HG03521 (cell line): ENCODE results near the gene SIRT2.
"Not testable (repeated sequence)": the region's sequence is repeated elsewhere in the genome, so short reads cannot be mapped to it uniquely, and the experiment has no call there.

Experiments
- ATAC-seq: cut with Tn5 transposase; IDR thresholded peaks from one replicate; pipeline ENCODE4 v1.9.1; 2021; ENCODE audit warnings: mild to moderate bottlenecking, moderate library complexity; ENCODE audit not compliant: unreplicated experiment

SIRT2 gene

GRCh38 chr19:38869836-38870607 is 29.4 kb downstream of the SIRT2 start:
- ATAC-seq: peak; percentile 78

GRCh38 chr19:38869160-38869835 is 30.1 kb downstream of the SIRT2 start:
- no peak for ATAC-seq

GRCh38 chr19:38868551-38868950 is 30.9 kb downstream of the SIRT2 start:
- ATAC-seq: no peak

DNA sequence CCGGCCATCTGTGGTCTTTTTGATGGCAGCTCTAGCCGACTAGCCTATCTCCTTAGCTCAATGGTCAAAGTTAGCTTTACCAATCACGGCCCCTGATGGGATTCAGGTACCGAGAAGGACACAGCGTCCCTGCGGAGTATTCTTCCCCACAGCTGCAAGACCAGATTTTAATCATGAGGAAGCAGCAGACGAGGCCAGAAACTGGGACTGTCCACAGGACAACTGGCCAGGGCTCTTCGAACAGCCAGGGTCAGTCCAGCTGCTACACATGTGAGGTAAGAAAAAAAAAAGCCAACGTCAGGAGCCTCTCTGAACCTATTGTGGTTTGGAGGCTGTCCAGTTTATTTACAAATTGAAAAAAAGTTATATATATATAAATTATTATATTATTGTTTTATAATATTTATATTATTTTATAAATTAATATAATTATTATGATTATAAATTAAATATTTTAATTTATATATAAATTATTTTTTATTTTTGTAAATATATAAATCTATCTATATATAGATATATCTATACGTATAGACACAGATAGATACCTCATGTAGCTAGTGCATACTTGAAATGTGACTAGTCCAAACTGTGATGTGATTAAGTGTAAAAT is 32.1 kb downstream of the SIRT2 start:
- ATAC-seq: no peak

GRCh38 chr19:38862321-38863059 is 36.9 kb downstream of the SIRT2 start:
- ATAC-seq: no peak

DNA sequence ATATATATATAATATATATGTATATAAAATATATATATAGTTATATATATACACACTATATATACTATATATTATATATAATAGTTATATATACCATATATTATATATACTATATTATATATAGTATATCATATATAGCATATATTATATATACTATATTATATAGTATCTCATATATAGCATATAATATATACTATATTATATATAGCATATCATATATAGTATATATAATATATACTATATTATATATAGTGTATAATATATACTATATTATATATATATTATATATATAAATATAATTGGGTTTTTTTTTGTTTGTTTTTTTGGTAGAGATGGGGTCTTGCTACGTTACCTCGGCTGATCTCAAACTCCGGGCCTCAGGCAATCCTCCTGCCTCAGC is 38.0 kb downstream of the SIRT2 start:
- ATAC-seq: no peak

- not testable (repeated sequence) for ATAC-seq
Observed at GRCh38 chr19:38859631-38860204, 39.7 kb downstream of the SIRT2 start.

DNA sequence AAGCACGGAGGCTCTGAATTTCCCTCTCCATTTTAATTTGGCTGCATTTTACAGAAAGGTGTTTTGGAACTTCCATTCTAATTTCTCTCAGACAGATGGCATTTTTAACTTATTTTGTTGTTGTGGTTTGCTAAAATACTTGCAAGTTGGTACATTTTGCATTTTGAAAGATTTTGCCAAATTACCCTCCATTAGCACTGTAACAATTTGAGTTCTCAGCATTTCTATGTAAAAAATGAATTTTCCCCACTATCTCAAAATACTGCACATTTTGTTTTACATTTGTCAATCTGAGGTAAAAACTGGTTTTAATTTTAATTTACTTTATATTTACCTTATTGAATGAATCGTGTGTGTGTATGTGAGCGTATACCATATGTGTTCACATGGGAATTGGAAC is 42.6 kb downstream of the SIRT2 start:
- no peak for ATAC-seq

DNA sequence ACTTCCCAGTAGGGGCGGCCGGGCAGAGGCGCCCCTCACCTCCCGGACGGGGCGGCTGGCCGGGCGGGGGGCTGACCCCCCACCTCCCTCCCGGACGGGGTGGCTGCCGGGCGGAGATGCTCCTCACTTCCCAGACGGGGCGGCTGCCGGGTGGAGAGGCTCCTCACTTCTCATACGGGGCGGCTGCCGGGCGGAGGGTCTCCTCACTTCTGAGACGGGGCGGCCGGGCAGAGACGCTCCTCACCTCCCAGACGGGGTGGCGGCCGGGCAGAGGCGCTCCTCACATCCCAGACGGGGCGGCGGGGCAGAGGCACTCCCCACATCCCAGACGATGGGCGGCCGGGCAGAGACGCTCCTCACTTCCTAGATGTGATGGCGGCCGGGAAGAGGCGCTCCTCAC is 43.7 kb downstream of the SIRT2 start:
- not testable (repeated sequence) for ATAC-seq

GRCh38 chr19:38854961-38855360 is 44.5 kb downstream of the SIRT2 start:
- ATAC-seq: not testable (repeated sequence)

GRCh38 chr19:38853214-38853613 is 46.2 kb downstream of the SIRT2 start:
- no peak for ATAC-seq

GRCh38 chr19:38852231-38853044 is 47.0 kb downstream of the SIRT2 start:
- no peak for ATAC-seq

GRCh38 chr19:38851622-38852230 is 47.7 kb downstream of the SIRT2 start:
- ATAC-seq: peak; percentile 20

GRCh38 chr19:38850976-38851621 is 48.3 kb downstream of the SIRT2 start:
- no peak for ATAC-seq

GRCh38 chr19:38850436-38850975 is 48.9 kb downstream of the SIRT2 start:
- ATAC-seq: peak; percentile 55

DNA sequence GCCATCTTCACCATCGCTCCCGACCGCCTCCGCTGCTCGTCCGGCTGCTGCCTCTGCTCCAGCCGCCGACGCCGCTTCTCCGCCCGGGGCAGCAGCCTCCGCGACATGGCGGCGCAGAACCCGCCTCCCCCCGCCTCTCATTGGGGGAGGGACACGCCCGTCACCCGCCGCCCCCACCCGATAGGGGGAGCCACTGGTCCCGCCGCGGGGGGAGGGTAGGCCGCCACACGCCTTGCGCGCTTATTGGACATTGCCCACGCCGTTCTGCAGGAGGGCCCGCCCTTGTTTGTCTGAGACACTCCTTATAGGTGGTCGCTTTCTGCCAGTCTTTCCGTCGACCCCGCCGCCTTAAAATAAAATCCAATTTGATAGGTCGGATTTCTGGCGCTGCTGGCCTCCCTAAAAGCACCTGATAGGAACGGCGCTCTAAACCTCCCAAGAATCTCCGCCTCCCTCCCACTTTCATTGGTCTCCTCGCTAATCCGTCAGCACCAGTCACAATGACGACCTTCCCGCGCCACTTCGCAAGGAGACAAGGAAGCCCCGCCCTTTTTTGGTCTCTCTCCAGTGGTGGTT is 49.5 kb downstream of the SIRT2 start, which contains the start of gene HNRNPL:
Gene HNRNPL (minus strand): TSS at position 127 of the 576 bp plus-strand sequence. CDS start 20 bp downstream, at position 107.
- ATAC-seq: peak; percentile 52

DNA sequence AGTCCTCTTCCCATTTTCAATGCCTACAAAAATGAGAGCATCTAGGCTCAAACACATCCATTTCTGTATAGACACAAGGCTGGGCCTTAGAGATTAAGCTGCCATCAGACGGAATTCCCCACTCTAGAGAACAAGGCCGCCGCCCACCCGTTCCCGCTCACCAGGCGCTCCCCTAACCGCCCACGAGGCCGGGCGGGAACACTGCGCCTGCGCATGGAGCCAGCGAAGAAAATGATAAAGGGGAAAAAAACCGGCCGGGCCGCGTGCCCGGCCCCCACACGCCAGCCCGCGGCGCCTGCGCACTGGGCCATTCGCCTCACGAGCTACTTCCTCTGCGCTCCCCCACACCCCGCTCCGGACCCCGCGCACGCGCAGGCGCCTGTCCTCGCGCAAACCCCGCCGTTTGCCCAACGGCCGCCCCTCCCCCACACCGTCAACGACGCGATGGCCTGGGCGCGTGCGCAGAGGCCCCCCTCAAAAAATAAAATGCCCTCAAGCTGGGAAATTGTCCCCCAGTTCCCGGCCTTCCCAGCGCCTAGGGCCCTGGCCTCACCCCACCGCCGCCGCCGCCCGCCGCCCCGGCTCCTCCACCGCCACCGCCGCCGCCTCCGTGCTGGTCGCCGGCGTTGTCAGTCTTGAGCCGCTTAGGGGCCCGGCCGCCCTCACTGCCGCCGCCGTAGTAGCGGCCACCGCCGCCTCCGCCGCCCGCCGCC is 50.1 kb downstream of the SIRT2 start:
- ATAC-seq: peak; percentile 31
